HEK293 (cell line): ENCODE results near the gene MRPL9.

Experiments used
- CTCF ChIA-PET: fragments of 350-600 bp; formaldehyde crosslinking; extraction: SDS; loops from one replicate; lab custom pipeline; 2021; ENCODE audit warnings: antibody characterized with exemption; lab: Yijun Ruan, JAX
- POLR2A ChIA-PET: fragments of 300-600 bp; formaldehyde crosslinking; extraction: SDS; loops from one replicate; lab custom pipeline; 2020; ENCODE audit warnings: antibody characterized with exemption, inconsistent platforms; lab: Yijun Ruan, JAX
- H3K27ac ChIP-seq: fragments of 200-500 bp; sonication (Bioruptor generic); 2 replicates; pipeline ENCODE4 v1.5.1; 2014; ENCODE audit warnings: low read depth, low read length, control low read depth, inconsistent platforms; ENCODE audit errors: extremely low read depth
- H3K36me3 ChIP-seq, 2 experiments: fragments of 200-500 bp in 1 of 2; sonication (Bioruptor generic) in 1 of 2; 1 replicate in 1 of 2; 2 replicates in 1 of 2; pipeline ENCODE4 v1.5.1; 2014 to 2017; ENCODE audit warnings: inconsistent platforms in 2 of 2, low read length in 2 of 2; ENCODE audit not compliant: control insufficient read depth in 2 of 2, insufficient read depth in 1 of 2
- H3K4me1 ChIP-seq: fragments of 200-500 bp; sonication (Bioruptor generic); 2 replicates; pipeline ENCODE4 v1.5.1; 2014; ENCODE audit warnings: mild to moderate bottlenecking, low read length, inconsistent platforms; ENCODE audit not compliant: control insufficient read depth, insufficient read depth
- H3K4me3 ChIP-seq: 2 replicates; pipeline ENCODE4 v1.5.1; 2011; ENCODE audit warnings: low read depth, mild to moderate bottlenecking, control low read depth, low read length, moderate library complexity
- H3K9me3 ChIP-seq: fragments of 200-500 bp; sonication (Bioruptor generic); 2 replicates; pipeline ENCODE4 v1.5.1; 2014; ENCODE audit warnings: low read depth, low read length, inconsistent platforms; ENCODE audit not compliant: control insufficient read depth, insufficient read depth
- EGR2 ChIP-seq: fragments of 450-650 bp; formaldehyde crosslinking; IDR thresholded peaks from 2 replicates; pipeline ENCODE4 v1.5.1; 2016; ENCODE audit warnings: low read depth, missing biosample characterization, missing genetic modification characterization
- GLI2 ChIP-seq: fragments of 450-650 bp; formaldehyde crosslinking; IDR thresholded peaks from 2 replicates; pipeline ENCODE4; 2017; ENCODE audit warnings: missing biosample characterization, missing genetic modification characterization, low read depth, borderline replicate concordance
- KLF16 ChIP-seq: fragments of 450-650 bp; formaldehyde crosslinking; IDR thresholded peaks from 2 replicates; pipeline ENCODE4 v1.5.1; 2017; ENCODE audit warnings: missing biosample characterization, missing genetic modification characterization
- KLF7 ChIP-seq: fragments of 450-650 bp; formaldehyde crosslinking; IDR thresholded peaks from 2 replicates; pipeline ENCODE4 v1.5.1; 2016; ENCODE audit warnings: missing biosample characterization, missing genetic modification characterization, borderline replicate concordance
- MEIS1 ChIP-seq: sonication (generic); formaldehyde crosslinking; IDR thresholded peaks from 2 replicates; pipeline ENCODE4 v1.8.1; 2022; ENCODE audit warnings: missing genetic modification reagents, mild to moderate bottlenecking, borderline replicate concordance
- OSR2 ChIP-seq: fragments of 450-650 bp; formaldehyde crosslinking; IDR thresholded peaks from 2 replicates; pipeline ENCODE4 v1.5.1; 2016; ENCODE audit warnings: missing biosample characterization, missing genetic modification characterization
- PRDM1 ChIP-seq: fragments of 450-650 bp; formaldehyde crosslinking; IDR thresholded peaks from 2 replicates; pipeline ENCODE4; 2016; ENCODE audit warnings: missing biosample characterization, missing genetic modification characterization
- SETDB1 ChIP-seq: IDR thresholded peaks from one replicate; pipeline ENCODE4 v1.6.1; 2017; ENCODE audit warnings: mild to moderate bottlenecking, low read length, moderate library complexity, mixed read lengths; ENCODE audit not compliant: insufficient read length
- SP7 ChIP-seq: fragments of 450-650 bp; formaldehyde crosslinking; IDR thresholded peaks from 2 replicates; pipeline ENCODE4 v1.5.1; 2016; ENCODE audit warnings: missing biosample characterization, missing genetic modification characterization
- ZBTB8A ChIP-seq: fragments of 450-650 bp; formaldehyde crosslinking; IDR thresholded peaks from 2 replicates; pipeline ENCODE4 v1.5.1; 2016; ENCODE audit warnings: missing biosample characterization, missing genetic modification characterization
- ZNF157 ChIP-seq: fragments of 450-650 bp; formaldehyde crosslinking; IDR thresholded peaks from 2 replicates; pipeline ENCODE4 v1.5.1; 2016; ENCODE audit warnings: missing biosample characterization, missing genetic modification characterization
- ZNF23 ChIP-seq: fragments of 450-650 bp; formaldehyde crosslinking; IDR thresholded peaks from 2 replicates; pipeline ENCODE4 v1.5.1; 2016; ENCODE audit warnings: missing biosample characterization, missing genetic modification characterization, borderline replicate concordance
- ZNF324 ChIP-seq: fragments of 450-650 bp; formaldehyde crosslinking; IDR thresholded peaks from 2 replicates; pipeline ENCODE4 v1.5.1; 2016; ENCODE audit warnings: missing biosample characterization, missing genetic modification characterization
- ZNF394 ChIP-seq: fragments of 450-650 bp; formaldehyde crosslinking; IDR thresholded peaks from 2 replicates; pipeline ENCODE4 v1.5.1; 2016; ENCODE audit warnings: missing biosample characterization, missing genetic modification characterization, mild to moderate bottlenecking, moderate library complexity, borderline replicate concordance
- ZNF48 ChIP-seq: fragments of 450-650 bp; formaldehyde crosslinking; IDR thresholded peaks from 2 replicates; pipeline ENCODE4 v1.5.1; 2016; ENCODE audit warnings: missing biosample characterization, missing genetic modification characterization
- ZNF560 ChIP-seq: fragments of 450-650 bp; formaldehyde crosslinking; IDR thresholded peaks from 2 replicates; pipeline ENCODE4 v1.5.1; 2017; ENCODE audit warnings: missing biosample characterization, missing genetic modification characterization, borderline replicate concordance
- ZNF561 ChIP-seq: fragments of 450-650 bp; IDR thresholded peaks from 2 replicates; pipeline ENCODE4 v1.5.1; 2018; ENCODE audit warnings: missing biosample characterization, missing genetic modification characterization, borderline replicate concordance
- ZNF621 ChIP-seq: fragments of 450-650 bp; formaldehyde crosslinking; IDR thresholded peaks from 2 replicates; pipeline ENCODE4 v1.5.1; 2017; ENCODE audit warnings: missing biosample characterization, missing genetic modification characterization
- ZNF843 ChIP-seq: fragments of 450-650 bp; formaldehyde crosslinking; IDR thresholded peaks from 2 replicates; pipeline ENCODE4 v1.5.1; 2016; ENCODE audit warnings: missing biosample characterization, missing genetic modification characterization
- ZSCAN16 ChIP-seq: fragments of 450-650 bp; formaldehyde crosslinking; IDR thresholded peaks from 2 replicates; pipeline ENCODE4 v1.5.1; 2016; ENCODE audit warnings: missing biosample characterization, missing genetic modification characterization
- TF ChIP-seq, protein P1 (sequence below): fragments of 450-650 bp; formaldehyde crosslinking; IDR thresholded peaks from 2 replicates; pipeline ENCODE4 v1.5.1; 2016; ENCODE audit warnings: missing biosample characterization, missing genetic modification characterization
- TF ChIP-seq, protein P2 (sequence below): fragments of 450-650 bp; formaldehyde crosslinking; optimal IDR thresholded peaks from 2 replicates; pipeline ENCODE3; 2016; ENCODE audit warnings: missing biosample characterization, mild to moderate bottlenecking, missing genetic modification characterization

The MRPL9 gene

DNA sequence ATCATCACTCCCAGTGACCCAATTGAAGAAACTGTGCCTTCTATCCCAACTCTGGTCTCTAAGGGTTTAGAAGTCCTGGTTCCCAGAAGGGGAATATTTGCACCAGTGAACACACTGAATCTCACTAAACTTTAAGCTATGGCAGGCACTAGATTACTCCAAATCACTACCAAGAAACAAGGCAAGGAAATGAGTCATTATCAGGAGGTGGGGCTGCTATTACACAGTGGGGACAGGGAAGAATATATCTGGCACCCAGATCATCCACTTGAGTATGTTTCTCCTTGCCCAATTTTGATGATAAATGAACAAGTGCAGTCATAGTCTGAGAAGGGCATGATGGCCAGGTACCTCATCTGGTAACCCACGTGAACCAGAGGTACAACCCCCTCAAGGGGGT is 7.0 kb downstream of the MRPL9 start:
- no peak overlapping the region for H3K27ac ChIP-seq
- ChIA-PET POLR2A (no interaction called here), CTCF (interaction anchor here (0.6 to 1.4 kb wide), 2 partner anchors 81 to 162 kb away, joined by 3 read pairs; no protein-coding TSS in a partner anchor)
- no peaks in the 10 kb centered on the region for H3K9me3 ChIP-seq
- H3K4me1 ChIP-seq, result no peaks in the 10 kb centered on the region
- H3K36me3 ChIP-seq, result peaks cover 16 to 64% of the 10 kb centered on the region in 2 experiments; a peak in 2 of 3 replicates
- TF ChIP-seq ZNF394 (tag by site-specific recombination) (no peak), KLF7 (tag by site-specific recombination) (no peak), ZNF48 (tag by site-specific recombination) (no peak), SETDB1 (no peak), OSR2 (tag by site-specific recombination) (no peak), EGR2 (tag by site-specific recombination) (no peak), PRDM1 (no peak), ZNF560 (tag by site-specific recombination) (no peak), SP7 (tag by site-specific recombination) (no peak), ZNF561 (tag by site-specific recombination) (no peak), ZNF23 (tag by site-specific recombination) (no peak), KLF16 (no peak), ZNF621 (tag by site-specific recombination) (no peak), GLI2 (tag by site-specific recombination) (no peak), ZBTB8A (no peak), ZSCAN16 (tag by site-specific recombination) (no peak), ZNF157 (tag by site-specific recombination) (no peak)
- TF ChIP-seq, protein P1, sequence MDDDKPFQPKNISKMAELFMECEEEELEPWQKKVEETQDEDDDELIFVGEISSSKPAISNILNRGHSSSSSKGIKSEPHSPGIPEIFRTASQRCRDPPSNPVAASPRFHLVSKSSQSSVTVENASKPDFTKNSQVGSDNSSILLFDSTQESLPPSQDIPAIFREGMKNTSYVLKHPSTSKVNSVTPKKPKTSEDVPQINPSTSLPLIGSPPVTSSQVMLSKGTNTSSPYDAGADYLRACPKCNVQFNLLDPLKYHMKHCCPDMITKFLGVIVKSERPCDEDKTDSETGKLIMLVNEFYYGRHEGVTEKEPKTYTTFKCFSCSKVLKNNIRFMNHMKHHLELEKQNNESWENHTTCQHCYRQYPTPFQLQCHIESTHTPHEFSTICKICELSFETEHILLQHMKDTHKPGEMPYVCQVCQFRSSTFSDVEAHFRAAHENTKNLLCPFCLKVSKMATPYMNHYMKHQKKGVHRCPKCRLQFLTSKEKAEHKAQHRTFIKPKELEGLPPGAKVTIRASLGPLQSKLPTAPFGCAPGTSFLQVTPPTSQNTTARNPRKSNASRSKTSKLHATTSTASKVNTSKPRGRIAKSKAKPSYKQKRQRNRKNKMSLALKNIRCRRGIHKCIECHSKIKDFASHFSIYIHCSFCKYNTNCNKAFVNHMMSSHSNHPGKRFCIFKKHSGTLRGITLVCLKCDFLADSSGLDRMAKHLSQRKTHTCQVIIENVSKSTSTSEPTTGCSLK (tag by site-specific recombination), result no peak
- TF ChIP-seq, protein P2, sequence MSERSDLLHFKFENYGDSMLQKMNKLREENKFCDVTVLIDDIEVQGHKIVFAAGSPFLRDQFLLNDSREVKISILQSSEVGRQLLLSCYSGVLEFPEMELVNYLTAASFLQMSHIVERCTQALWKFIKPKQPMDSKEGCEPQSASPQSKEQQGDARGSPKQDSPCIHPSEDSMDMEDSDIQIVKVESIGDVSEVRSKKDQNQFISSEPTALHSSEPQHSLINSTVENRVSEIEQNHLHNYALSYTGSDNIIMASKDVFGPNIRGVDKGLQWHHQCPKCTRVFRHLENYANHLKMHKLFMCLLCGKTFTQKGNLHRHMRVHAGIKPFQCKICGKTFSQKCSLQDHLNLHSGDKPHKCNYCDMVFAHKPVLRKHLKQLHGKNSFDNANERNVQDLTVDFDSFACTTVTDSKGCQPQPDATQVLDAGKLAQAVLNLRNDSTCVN (tag by site-specific recombination), result no peak
- no peak overlapping the region for H3K4me3 ChIP-seq

DNA sequence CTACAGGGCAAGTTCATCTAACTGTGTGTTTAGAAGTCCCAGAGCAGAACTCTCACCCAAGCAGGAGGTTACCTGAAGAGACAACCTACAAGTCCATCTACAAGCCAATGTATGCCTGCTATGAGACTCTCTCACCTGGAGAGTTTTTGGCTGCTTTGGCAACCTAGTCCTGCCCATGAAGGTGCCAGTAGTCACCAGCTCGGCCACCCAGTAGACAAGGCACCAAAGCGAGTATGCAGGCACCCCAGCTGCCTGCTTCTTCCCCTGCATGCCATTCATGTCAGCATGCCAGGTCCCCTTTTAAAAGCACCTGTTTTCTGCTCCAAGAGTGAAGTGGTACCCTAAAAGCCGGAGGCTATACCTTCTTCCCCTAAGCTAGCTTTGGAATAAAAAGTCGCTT is 21.8 kb downstream of the MRPL9 start:
- Histone ChIP-seq H3K4me3 (no peak overlapping the region), H3K36me3 (no peaks in the 10 kb centered on the region), H3K27ac (no peak overlapping the region), H3K9me3 (no peaks in the 10 kb centered on the region), H3K4me1 (no peaks in the 10 kb centered on the region)
- ChIA-PET CTCF (no interaction called here), POLR2A (no interaction called here)
- TF ChIP-seq ZSCAN16 (tag by site-specific recombination), result no peak
- no peak for TF ChIP-seq ZNF324 (tag by site-specific recombination)
- TF ChIP-seq ZNF843 (tag by site-specific recombination), result no peak
- TF ChIP-seq MEIS1 (CRISPR knock-in tag), result no peak
